Fibroblast of lung (primary cell): ENCODE results near the gene HPN.

Experiments
- CTCF ChIP-seq, 2 donors: IDR thresholded peaks in 1 of 2; conservative IDR thresholded peaks in 1 of 2; 1 replicate in 1 of 2; 2 replicates in 1 of 2; pipeline ENCODE4 v1.5.1; 2011 to 2012; ENCODE audit warnings: low read length in 2 of 2, control low read depth in 1 of 2, inconsistent platforms in 1 of 2, low read depth in 1 of 2, mild to moderate bottlenecking in 1 of 2
- EZH2 ChIP-seq: IDR thresholded peaks from 2 replicates; pipeline ENCODE4 v1.5.1; 2012; ENCODE audit warnings: low read length, control low read depth, mild to moderate bottlenecking; ENCODE audit errors: missing control alignments

GRCh38 chr19:35042056-35042730 is 672 bp downstream of the HPN start:
- TF ChIP-seq EZH2 = no peak
- TF ChIP-seq CTCF (conservative IDR thresholded peaks at IDR 0.05 in 1 of 2, IDR thresholded peaks at IDR 0.05 in 1 of 2; ENCODE audit: low read depth in 1 of 2, low read length in 2 of 2) = no peak
